NCI-H1694 (cell line): ENCODE data around the gene PAFAH2.
A peak's percentile ranks its signal among the peaks of the same experiment; 100 is the strongest.

Experiments
- DNase-seq: peaks from one replicate; lab custom pipeline; 2025; lab: John Stamatoyannopoulos, UW

PAFAH2 gene

DNA sequence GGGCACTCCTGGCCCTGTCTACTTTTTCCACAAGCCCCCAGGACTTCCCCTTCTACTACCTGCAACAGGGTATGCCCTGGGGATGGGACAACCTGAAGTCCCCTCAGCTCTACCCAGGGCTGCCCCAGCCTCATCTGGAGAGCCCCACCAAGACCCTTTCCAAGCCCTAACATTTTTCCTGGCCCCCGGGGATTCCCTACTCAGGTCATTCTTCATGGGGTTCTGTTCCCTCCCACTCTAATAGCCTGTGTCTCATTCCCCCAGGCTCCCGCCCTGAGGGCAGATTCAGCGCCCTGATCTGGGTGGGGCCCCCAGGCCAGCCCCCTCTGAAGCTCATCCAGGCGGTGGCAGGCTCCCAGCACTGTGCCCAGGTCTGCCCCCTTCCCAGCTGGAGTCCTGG lies 33.3 kb upstream of the PAFAH2 start:
- no peak for DNase-seq

DNA sequence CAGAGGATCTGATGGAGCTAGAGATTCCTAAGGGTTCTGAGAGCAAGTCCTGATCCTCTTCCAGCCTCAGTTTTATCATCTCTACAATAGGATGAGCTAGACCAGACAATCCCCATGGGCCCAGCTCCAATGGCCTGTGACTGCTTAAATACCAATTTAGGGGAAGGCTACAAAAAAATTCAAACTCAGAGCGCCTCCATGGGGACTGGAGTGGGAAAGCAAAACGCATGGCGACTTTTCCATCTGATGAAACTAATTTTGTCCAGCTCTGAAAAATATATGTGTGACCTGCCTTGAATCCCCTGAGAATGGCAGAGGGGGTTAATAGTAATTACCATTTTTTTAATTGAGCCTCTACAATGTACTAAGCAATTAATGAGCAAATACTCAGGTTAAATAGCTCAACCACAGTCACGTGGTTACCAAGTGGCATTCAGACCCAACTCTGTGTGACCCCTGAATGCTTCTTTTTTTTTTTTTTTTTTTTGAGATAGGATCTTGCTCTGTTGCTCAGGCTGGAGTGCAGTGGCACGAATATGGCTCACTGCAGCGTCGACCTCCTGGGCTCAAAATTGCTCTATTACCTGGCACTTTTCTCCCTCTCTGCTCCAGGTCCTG lies 32.1 kb upstream of the PAFAH2 start:
- peak; percentile 25 for DNase-seq

DNA sequence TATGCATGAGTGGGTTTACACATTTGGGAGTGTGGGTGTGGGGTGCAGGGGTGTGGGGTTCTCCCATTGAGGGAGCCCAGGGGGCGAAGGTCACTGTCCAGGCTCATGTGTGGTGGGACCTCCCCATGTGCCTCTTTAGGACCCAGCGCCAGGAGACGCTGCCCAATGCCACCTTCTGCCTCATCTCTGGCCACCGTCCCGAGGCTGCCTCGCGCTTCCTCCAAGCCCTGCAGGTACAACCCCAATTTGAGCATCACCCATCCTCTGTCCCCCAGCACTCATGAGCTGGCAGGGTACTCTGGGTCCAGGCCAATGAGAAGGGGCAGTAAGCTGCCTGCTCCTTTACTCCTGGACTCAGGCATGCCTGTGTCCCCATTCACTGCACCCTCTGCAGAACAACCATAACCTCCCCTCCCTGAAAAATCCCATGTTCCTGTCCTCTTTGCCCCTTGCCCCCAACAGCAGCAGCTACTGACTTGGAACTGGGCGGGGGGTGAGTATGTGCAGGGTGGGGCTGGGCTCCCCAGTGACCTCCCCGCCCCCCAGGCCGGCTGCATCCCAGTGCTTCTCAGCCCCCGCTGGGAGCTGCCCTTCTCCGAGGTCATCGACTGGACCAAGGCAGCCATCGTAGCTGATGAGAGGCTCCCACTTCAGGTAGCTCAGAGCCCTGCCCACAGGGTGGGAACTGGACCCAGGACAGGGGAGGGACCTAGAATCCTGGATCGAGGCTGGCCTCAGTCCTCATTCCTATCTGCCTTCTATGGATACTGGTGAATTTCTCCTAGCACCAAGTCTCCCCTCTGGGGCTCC lies 31.4 kb upstream of the PAFAH2 start:
- DNase-seq, result no peak

DNA sequence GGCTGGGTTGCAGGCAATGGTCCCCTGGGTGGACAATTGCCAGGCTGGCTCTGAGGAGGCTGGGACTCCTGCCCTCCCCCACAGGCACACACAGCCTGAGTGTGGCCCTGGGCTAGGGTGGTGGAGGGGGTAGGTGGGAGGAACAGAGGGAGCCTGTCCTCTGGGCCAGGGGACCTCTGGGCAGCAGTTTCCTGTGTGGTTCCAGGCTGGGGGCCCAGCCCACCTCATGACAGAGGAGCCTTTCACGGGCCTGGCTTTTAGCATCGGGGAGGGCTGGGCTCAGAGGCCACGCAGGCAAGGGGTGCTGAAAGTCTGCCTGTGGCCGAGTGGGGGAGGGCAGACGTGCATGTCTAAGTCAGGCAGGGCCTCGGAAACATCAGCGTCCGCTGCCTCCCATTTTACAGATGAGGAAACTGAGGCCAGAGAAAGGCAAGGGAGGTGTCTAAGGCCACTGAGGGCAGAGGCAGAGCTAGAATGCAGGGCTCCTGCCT lies 30.7 kb upstream of the PAFAH2 start:
- DNase-seq, result no peak

DNA sequence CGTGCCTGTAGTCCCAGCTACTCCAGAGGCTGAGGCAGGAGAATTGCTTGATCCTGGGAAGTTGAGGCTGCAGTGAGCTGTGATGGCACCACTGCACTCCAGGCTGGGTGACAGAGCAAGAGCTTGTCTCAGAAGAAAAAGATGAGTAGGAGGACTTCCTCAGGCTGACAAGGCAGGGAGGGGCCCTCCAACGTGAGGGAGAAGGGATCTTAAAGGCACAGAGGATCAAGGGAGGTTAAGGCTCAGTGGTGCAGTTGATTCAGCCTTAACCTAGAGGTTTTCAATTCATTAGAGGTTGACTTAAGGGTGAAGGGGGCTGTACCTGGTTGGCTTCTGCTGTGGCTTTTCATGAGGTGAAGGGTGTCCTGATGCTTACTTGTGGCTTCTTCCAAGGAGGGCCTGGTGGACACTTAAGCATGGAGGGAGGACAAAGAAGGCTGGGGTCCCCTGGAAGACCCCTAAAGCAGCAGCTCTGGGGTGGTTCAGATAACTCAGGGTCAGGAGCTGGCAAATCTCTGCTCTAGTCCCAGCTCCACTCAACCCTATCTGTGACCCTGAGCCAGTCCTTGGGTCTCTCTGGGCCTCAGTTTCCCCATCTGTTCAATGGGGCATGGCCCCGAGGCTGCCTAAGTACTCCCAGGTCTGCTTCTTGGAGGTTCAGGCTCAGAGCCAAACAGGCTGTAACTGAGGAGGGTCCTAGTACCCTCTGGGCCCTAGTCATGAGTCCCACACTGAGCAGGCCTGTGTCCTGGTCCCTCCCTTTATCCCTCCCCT lies 30.0 kb upstream of the PAFAH2 start:
- DNase-seq, result no peak

DNA sequence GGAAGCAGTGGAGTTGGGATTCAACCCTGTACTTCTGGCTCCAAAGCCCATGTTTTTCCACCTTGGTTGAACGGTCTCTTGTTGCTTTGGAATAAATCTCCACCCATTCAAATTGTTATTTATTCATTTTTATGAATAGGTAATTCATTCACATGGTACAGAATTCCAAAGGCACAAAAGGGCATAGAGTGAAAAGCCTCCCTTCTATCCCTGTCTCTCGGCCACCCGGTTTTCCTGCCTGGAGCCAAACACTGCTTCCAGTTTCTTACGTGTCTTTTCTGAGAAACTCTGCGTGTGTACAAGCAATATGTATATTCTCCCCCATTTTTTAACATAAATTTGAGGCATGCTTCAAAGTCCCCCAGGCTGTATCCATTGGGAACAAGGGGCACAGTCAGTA lies 27.7 kb upstream of the PAFAH2 start:
- no peak for DNase-seq

DNA sequence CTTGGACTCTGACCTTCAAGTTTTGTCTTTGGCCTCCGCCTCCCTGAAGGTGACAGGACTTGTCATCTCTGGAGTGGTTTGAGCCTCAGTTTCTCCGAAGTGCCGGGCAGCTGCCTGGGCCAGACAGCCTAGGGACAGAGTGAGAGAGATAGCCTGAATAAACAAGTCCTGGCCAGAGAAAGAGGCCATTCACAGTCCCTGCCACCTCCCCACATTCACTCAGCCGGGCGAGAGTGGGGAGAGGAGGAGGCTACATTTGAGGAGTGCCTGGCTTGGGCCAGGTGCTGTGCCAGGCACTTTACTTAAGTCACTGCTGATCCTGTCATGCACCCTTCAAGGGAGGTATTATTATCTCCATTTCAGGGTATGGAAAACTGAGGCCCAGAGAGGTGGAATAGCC lies 27.2 kb upstream of the PAFAH2 start:
- no peak for DNase-seq

DNA sequence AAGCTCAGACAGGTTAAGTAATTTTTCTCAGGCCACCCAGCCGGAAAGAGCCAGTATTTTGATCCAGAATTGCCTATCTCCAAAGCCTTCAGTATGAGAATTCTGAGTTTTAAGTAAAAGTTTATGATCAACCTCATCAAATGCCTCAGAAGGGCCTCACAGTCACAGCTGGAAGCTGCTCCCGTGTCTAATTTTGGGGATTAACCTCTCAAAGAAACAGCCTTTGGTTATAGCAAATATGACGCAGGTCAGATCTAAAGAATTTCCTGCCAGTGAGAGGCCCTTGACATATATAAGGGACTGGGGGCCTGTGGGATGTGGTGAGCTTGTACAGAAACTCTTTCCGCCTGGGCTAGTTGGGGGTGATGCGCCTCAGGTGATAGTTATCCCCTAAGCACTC lies 26.0 kb upstream of the PAFAH2 start:
- no peak for DNase-seq

DNA sequence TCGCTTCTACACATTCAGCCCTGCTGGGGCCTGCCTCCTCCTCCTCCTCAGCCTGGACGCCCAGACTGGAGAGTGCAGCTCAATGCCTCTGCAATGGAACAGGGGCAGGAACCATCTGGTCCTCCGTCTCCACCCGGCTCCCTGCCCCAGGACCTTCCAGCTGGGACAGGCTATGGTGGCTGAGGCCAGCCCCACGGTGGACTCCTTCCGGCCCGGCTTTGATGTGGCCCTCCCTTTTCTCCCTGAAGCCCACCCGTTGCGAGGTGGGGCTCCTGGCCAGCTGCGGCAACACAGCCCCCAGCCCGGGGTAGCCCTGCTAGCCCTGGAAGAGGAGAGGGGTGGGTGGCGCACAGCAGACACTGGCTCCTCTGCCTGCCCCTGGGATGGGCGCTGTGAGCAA lies 25.1 kb upstream of the PAFAH2 start:
- DNase-seq, result no peak

DNA sequence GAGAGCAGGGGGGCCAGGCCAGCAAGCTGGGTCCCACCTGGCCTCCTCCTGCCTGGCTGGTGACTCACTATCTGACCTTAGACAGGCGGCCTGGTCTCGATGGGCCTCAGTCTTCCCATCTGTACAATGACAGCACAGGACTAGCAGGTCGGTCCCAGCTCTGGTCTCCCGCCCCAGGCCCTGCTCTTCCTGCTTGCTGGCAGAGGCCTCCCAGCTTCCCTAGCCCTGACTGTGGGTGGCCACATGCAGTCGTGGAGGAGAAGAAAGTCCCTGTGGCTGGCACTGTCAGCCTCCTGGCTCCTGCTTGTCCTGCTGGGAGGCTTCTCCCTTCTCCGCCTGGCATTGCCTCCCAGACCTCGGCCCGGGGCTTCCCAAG lies 24.5 kb upstream of the PAFAH2 start:
- DNase-seq, result no peak

DNA sequence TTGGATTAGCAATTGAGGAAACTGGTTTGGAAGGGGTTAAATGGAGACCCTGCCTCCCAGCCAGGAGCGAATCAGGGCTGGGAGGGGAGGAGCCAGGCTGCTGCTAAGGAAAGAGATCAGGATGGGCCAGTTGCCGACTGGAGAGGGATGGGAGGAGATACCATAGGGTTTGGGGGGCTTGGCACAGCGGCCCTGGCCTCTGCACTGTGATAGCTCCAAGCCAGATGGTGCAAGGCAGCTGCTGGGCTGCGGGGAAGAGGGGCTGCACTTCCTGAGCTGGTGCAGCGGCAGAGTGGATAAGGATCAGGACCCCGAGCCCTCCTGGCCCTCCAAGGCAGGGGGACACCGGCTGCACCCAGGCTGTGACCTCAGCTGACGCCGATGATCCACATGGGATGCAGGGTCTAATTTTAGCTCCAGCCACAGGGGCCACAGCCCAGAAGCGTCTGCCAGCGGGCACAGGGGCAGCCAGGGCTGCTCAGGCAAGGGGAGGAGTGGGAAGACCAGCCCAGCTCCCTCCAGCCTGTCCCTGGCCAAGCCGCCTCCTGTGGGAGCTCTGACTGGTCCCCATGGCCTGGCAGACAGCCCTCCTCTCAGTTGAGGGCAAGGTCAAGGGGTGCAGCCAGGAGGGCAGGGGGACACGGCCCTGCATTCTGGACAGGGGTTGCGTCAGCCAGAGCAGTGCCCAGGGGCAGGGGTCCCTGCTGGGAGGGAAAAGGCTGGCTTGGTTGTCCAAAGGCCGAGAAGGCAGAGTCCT lies 24.0 kb upstream of the PAFAH2 start, which contains the start of gene EXTL1:
Gene EXTL1 (plus strand): TSS at position 129 of the 757 bp plus-strand sequence. CDS start 872 bp downstream, outside the sequence.
- DNase-seq, result peak; percentile 97

DNA sequence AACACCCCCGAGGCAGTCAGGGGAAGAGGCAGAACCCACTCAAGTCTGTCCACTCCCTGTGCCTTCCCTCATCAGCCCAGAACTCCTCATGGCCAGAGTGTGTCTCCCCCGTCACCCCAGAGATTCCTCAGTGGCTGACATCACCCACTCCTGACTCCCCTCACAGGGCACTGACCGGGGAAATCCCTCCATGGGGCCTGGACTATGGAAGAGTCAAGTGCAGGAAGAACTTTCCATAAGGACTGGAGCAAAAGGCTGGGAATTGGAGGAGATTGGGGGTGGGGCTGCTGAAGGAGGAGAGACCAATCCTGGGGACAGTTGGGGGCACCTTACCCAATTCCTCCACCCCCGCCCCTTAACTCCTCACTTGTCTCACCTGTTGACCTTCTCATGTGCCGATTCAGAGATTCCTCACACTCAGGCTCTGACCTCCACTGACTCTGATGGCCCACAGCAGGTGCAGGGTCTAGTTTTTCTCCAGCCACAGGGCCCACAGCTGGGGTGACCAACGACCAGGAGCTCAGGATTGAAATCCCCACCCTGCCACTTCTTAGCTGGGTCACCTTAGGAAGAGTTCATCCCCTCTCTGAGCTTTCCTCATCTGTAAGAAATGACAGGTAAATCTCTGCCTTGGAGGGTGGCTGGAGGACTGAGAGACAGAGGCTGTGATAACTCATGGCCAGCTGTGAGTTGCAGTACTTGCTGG lies 23.2 kb upstream of the PAFAH2 start:
- no peak for DNase-seq

DNA sequence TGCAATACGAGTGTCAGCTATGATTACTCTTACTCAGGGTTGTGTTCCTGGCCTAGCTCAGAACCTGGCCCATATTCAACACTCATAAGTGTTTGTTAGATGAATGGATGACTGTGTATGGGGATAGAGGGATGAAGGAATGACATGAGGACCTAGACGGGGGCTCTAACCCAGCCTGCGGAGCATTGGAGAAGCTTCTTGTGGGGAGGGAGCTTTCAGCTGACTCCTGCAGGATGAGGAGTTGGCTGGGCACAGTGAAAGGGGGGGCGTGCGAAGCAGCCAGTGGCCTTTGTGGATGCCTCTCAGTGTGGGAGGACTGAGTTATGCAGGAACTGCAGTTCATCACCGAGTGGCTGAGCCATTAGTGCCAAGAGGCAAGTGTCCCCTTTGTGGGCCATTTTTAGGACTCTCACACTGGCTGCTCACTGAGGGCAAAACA lies 22.5 kb upstream of the PAFAH2 start:
- no peak for DNase-seq

DNA sequence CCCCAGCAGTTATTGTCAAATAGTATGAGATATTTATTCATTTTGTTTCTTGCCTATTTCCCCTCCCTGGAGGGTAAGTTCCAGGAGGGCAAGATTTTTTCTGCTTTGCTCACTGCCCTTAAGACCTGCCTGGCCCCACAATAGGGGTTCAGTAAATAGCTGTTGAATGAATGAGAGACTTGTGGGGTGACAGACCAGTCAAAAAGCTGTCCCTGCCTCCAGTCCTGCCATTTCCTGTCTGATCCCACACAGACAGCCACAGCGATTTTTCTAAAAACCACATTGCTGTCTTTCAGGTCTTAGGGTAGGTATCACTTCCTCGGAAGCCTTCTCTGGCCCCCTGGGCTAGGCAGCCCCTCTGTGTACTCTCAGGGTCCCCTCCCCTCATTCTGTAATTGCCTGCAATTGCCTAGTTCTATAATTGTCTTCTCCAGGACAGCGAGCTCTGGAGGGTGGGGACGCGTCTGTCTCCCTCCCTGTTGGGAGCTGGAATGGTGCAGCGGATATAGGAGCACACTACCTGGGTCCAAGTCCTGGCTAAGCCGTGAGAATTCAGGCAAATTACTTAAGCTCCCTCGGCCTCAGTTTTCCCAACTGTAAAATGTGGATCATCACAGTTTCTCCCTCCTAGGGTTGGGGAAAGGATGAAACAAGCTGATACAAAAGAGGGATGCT lies 21.9 kb upstream of the PAFAH2 start:
- no peak for DNase-seq

DNA sequence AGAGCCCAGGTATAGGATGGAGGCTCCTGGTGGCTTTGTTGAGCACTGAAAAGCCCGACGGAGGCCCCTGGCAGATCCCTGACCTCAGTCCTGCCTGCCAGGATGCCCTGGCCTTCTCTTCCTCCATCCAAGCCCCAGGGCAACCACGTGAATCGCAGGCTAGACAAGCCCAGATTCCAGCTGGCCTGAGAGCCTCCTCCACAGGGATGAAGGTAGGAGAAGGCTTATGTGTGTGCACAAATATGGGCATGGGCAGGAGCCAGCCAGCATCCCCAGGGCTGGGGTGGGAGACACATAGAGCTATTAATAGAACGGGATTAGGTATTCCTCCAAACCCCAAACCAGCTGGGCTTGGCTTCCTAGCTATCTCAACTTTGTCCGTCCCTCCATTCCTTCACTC lies 19.7 kb upstream of the PAFAH2 start:
- no peak for DNase-seq

DNA sequence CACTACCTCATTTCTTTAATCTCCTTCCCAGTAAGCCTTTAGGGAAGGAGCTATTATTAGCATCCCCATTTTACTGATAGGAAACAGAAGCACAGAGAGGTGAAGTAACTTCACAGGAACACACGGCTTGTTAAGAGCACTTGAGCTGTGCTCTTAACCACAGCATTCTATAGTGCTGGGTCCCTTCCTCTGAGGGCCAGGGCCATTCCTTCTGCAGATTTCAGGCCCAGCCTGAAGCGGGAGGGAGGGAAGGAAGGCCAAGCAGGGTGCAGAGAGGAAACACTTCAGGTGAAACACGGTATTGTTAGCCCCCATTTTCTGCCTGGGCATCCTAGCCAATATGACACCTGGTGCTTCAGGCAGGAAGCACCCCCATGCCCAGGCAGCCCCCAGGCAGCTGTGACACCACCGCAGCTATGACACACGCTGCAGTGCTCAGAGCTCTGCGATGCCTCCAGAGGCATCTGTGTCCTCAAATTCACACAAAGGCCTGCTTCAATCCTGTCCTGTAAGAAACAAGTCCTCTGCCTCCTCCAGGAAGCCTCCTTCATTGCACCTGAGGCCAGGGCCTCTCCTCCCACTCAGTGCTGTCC lies 19.2 kb upstream of the PAFAH2 start:
- DNase-seq, result no peak

DNA sequence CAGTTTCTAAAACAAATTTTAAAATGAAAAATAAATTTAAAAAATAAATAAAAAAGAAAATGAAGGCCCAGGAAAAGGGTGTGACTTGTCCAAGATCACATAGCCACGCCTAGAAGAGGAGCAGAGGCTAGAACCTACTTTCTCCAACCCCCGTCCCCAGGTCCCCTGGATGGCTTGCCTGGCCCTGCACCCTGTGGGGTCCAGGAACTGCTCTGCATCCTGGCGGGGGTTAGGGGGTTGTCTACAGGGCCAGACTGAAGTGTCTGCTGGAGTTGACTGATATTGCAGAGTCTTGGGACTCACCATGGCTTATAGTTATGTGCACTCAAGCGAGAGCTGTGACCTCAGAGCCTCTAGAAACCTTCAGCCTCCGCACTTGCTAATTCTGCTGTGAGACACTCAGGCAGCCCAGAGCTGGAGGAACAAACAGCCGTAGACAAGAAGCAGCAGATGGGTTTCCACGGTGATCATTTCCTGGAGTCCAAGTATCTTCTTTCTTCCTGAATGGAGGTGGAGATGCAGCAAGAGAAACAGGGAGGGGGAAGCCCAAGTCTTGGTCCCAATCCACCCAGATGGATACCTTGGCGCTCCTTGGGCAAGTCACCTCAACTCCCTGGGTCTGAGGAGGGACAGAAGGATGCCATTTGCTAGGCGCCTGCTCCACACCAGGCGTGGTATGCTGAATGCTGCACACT lies 18.5 kb upstream of the PAFAH2 start:
- DNase-seq, result no peak

DNA sequence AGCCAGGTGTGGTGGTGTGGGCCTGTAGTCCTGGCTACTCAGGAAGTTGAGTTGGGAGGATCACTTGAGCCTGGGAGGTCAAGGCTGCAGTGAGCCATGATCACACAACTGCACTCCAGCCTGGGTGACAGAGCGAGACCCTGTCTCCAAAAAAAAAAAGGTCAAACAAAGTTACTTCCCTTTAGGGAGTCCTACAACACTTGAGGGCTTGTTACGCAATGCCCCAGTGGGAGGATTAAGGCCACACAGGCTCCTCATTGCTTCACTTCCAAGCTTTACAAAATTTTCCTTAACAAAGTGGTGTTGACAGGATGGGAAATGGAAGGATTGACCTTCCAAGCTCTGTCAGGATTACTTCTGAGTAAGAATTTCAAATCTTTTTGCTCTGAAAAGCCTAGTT lies 17.5 kb upstream of the PAFAH2 start:
- no peak for DNase-seq

DNA sequence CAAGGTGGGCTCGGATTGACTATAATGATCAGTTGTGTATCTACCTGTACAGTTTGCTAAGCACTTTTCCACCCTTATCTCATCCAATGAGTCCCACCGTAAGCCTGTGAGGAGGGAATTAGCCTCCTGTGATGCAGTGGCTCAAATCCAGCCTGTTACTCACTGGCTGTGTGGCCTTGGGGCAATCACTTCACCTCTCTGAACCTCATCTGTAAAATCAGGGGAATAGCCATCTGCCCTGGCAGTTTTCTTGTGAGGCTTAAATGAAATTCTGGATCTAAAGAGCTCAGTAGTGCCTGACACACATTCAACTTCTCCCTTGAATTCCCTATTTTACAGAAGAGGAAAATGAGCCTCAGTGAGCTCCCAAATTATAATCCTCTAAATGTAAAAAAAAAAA lies 16.3 kb upstream of the PAFAH2 start:
- no peak for DNase-seq

DNA sequence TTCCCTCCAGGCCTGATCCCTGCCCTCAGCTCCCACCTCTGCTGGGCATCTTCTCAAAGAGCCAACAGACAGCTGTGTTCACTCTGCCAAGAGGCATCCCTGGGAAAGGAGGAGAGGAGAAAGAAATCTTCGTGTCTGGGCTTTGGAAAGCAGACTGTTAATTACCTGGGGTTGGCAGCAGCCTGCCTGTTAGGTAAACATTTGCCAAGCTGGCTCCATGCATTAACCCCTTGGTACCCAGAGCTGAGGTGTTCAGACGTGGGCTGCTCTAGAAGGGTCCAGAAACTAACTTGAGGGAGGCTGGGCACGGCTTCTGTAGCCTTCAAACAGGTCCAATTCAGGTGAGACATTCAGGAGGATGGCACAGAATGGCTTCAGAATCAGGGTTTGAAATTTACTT lies 15.0 kb upstream of the PAFAH2 start:
- peak; percentile 37 for DNase-seq
